BJ (cell line): ENCODE data around the gene NAV2. TPM values are rescaled to one million over a fixed set of nuclear protein-coding genes. Genes with fewer than 3 reads are reported as not detected.

ENCODE experiments used
- CTCF ChIA-PET: fragments of 350-600 bp; formaldehyde crosslinking; extraction: SDS; loops from one replicate; lab custom pipeline; 2021; ENCODE audit warnings: antibody characterized with exemption, inconsistent platforms; lab: Yijun Ruan, JAX
- POLR2A ChIA-PET: fragments of 300-600 bp; sonication (Branson Sonifier 250); formaldehyde crosslinking; extraction: SDS; loops from one replicate; lab custom pipeline; 2021; ENCODE audit warnings: antibody characterized with exemption; lab: Charles Lee
- DNase-seq: peaks from one replicate; pipeline ENCODE4 v3.0.0-alpha.2; 2011; ENCODE audit warnings: low read depth
- H3K27me3 ChIP-seq: 2 replicates; pipeline ENCODE4 v1.6.0; 2011; ENCODE audit warnings: low read length; ENCODE audit not compliant: control insufficient read depth, insufficient read depth
- H3K36me3 ChIP-seq: 2 replicates; pipeline ENCODE4 v1.5.1; 2011; ENCODE audit warnings: low read length; ENCODE audit not compliant: control insufficient read depth, insufficient read depth
- H3K4me3 ChIP-seq: 2 replicates; pipeline ENCODE4 v1.5.1; 2011; ENCODE audit warnings: low read depth, mild to moderate bottlenecking, control low read depth, low read length
- CTCF ChIP-seq: IDR thresholded peaks from 2 replicates; pipeline ENCODE4 v1.5.1; 2011; ENCODE audit warnings: low read depth, mild to moderate bottlenecking, control low read depth, inconsistent platforms, low read length, moderate library complexity; ENCODE audit not compliant: insufficient read depth
- polyA plus RNA-seq: library from polyadenylated mRNA; depleted of rRNA; stranded (reverse); fragments of >200 nt; gene quantifications from 2 replicates; pipeline ENCODE4 v1.2.3, GENCODE V29; 2011

NAV2 gene
- polyA plus RNA-seq, 1 experiment = 6.1 TPM

GRCh38 chr11:19696073-19696472, 16.6 kb upstream of the NAV2 start:
- no peaks in the 10 kb centered on the region for H3K36me3 ChIP-seq
- no peaks in the 10 kb centered on the region for H3K27me3 ChIP-seq
- no peak for TF ChIP-seq CTCF
- DNase-seq = no peak
- H3K4me3 ChIP-seq = no peak overlapping the region
- ChIA-PET CTCF (interaction anchor here (1.6 kb wide), 1 partner anchor 11 kb away, joined by 6 read pairs; no protein-coding TSS in a partner anchor), POLR2A (no interaction called here)

GRCh38 chr11:19696904-19697303, 15.7 kb upstream of the NAV2 start:
- CTCF ChIA-PET = interaction anchor here (1.6 kb wide), 1 partner anchor 12 kb away, joined by 6 read pairs; no protein-coding TSS in a partner anchor
- no peak for DNase-seq

GRCh38 chr11:19697721-19698121, 14.9 kb upstream of the NAV2 start:
- ChIA-PET POLR2A (no interaction called here), CTCF (interaction anchor here (0.9 to 1.9 kb wide), 3 partner anchors 9 to 206 kb away, joined by 3 to 5 read pairs (median 3); no protein-coding TSS in a partner anchor)
- no peak for TF ChIP-seq CTCF
- no peak for DNase-seq
- Histone ChIP-seq H3K4me3 (no peak overlapping the region), H3K27me3 (no peaks in the 10 kb centered on the region), H3K36me3 (no peaks in the 10 kb centered on the region)

More at GRCh38 chr11:19696904-19697303, 15.7 kb upstream of the NAV2 start:
- POLR2A ChIA-PET = no interaction called here
- H3K27me3 ChIP-seq = no peaks in the 10 kb centered on the region
- no peak for TF ChIP-seq CTCF
- no peaks in the 10 kb centered on the region for H3K36me3 ChIP-seq
- H3K4me3 ChIP-seq = no peak overlapping the region

- no peak for TF ChIP-seq CTCF
- Histone ChIP-seq H3K27me3 (no peaks in the 10 kb centered on the region), H3K4me3 (no peak overlapping the region), H3K36me3 (no peaks in the 10 kb centered on the region)
- no peak for DNase-seq
- ChIA-PET CTCF (interaction anchor here (0.6 to 1.9 kb wide), 4 partner anchors 9 to 327 kb away, joined by 3 to 5 read pairs (median 4); no protein-coding TSS in a partner anchor), POLR2A (no interaction called here)
These were observed 13.9 kb upstream of the NAV2 start for GRCh38 chr11:19698493-19699292.

GRCh38 chr11:19701421-19701820, 11.2 kb upstream of the NAV2 start:
- POLR2A ChIA-PET = interaction anchor here (0.6 kb wide), 1 partner anchor 48 kb away, joined by 3 read pairs; no protein-coding TSS in a partner anchor
- CTCF ChIA-PET = interaction anchor here (0.7 kb wide), 1 partner anchor 34 kb away, joined by 3 read pairs; no protein-coding TSS in a partner anchor
- H3K36me3 ChIP-seq = no peaks in the 10 kb centered on the region; the same call in 1 of the 2 replicates
- H3K4me3 ChIP-seq = no peak overlapping the region
- no peak for TF ChIP-seq CTCF
- DNase-seq = no peak
- H3K27me3 ChIP-seq = no peaks in the 10 kb centered on the region
